Prostate gland (tissue), 2 donors: ENCODE results near the gene GALNT4. TPM values are rescaled to one million over a fixed set of nuclear protein-coding genes. Genes with fewer than 3 reads are reported as not detected.

ENCODE experiments used
- DNase-seq: peaks from one replicate; pipeline ENCODE4 v3.0.0-alpha.2; 2019; ENCODE audit warnings: low spot score
- H3K27ac ChIP-seq, 2 donors: fragments of 200-600 bp; sonication (generic); 2 replicates each; pipeline ENCODE4 v1.5.1; 2017 to 2019
- H3K27me3 ChIP-seq: fragments of 200-600 bp; sonication (generic); replicated peaks from 2 replicates; pipeline ENCODE4 v1.5.1; 2019; ENCODE audit not compliant: insufficient read depth
- H3K36me3 ChIP-seq, 2 donors: fragments of 200-600 bp; sonication (generic); 1 replicate in 1 of 2; 2 replicates in 1 of 2; pipeline versions ENCODE4 v1.5.1 to v1.8.1; 2017 to 2019
- H3K4me1 ChIP-seq: fragments of 200-600 bp; sonication (generic); replicated peaks from 2 replicates; pipeline ENCODE4 v1.5.1; 2019
- H3K4me3 ChIP-seq, 2 donors: fragments of 200-600 bp; sonication (generic); 2 replicates each; pipeline ENCODE4 v1.5.1; 2017 to 2019
- H3K9me3 ChIP-seq: fragments of 200-600 bp; sonication (generic); 2 replicates; pipeline ENCODE4 v1.5.1; 2017
- CTCF ChIP-seq, 4 experiments: fragments of 200-600 bp in 2 of 4; fragments of 450-650 bp in 2 of 4; sonication (generic) in 2 of 4; IDR thresholded peaks; 1 replicate in 3 of 4; 2 replicates in 1 of 4; pipeline ENCODE4 v1.5.1; 2016 to 2019; ENCODE audit warnings: antibody characterized with exemption in 4 of 4, mild to moderate bottlenecking in 2 of 4, moderate library complexity in 2 of 4
- POLR2A ChIP-seq: fragments of 450-650 bp; IDR thresholded peaks from one replicate; pipeline ENCODE4 v1.6.1; 2016; ENCODE audit warnings: antibody characterized with exemption, mild to moderate bottlenecking
- POLR2AphosphoS5 ChIP-seq: sonication (generic); formaldehyde crosslinking; IDR thresholded peaks from one replicate; pipeline ENCODE4 v1.6.1; 2017; ENCODE audit warnings: antibody characterized with exemption
- WGBS: methylation state at CpG from one replicate; pipeline ENCODE4 v1.1.5; 2018; 5-methylcytosine and 5-hydroxymethylcytosine counted together
- intact Hi-C: fragments of 100-400 bp; cut with DNase I; formaldehyde crosslinking; loops from one replicate; pipeline ENCODE4 v1.14.2; 2022
- total RNA-seq, 2 donors: library from RNA; depleted of rRNA; stranded (reverse); fragments of >200 nt; gene quantifications; one replicate each; pipeline ENCODE4 v1.1.0, GENCODE V29; 2016

The GALNT4 gene
- total RNA-seq, 2 donors from 2014 or later: 4.1 to 8.4 TPM

GRCh38 chr12:89492883-89493282, 31.7 kb downstream of the GALNT4 start:
- no peak for DNase-seq
- Histone ChIP-seq H3K4me1 (no peaks in the 10 kb centered on the region), H3K27me3 (no peaks in the 10 kb centered on the region), H3K9me3 (no peaks in the 10 kb centered on the region), H3K27ac (no peak overlapping the region), H3K4me3 (no peak overlapping the region), H3K36me3 (no peaks in the 10 kb centered on the region)
- TF ChIP-seq POLR2AphosphoS5 (no peak), CTCF (IDR thresholded peaks at IDR 0.05) (no peak), POLR2A (no peak)
- WGBS: 52% methylated on average over 5 of the region's 5 CpGs
- intact Hi-C loops: no loop called here

- no peak overlapping the region for H3K27ac ChIP-seq
- H3K27me3 ChIP-seq: no peaks in the 10 kb centered on the region
- intact Hi-C loops: no loop called here
- no peaks in the 10 kb centered on the region for H3K4me1 ChIP-seq
- H3K4me3 ChIP-seq: no peak overlapping the region
- DNase-seq: no peak
- TF ChIP-seq POLR2AphosphoS5 (no peak), CTCF (IDR thresholded peaks at IDR 0.05) (no peak), POLR2A (no peak)
- 94% methylated on average over 1 of the region's 1 CpG for WGBS
- H3K36me3 ChIP-seq: no peaks in the 10 kb centered on the region
- H3K9me3 ChIP-seq: no peaks in the 10 kb centered on the region
Observed at GRCh38 chr12:89490922-89491321, 33.7 kb downstream of the GALNT4 start.

GRCh38 chr12:89486264-89486663, 38.3 kb downstream of the GALNT4 start:
- intact Hi-C loops: no loop called here
- WGBS: 91% methylated on average over 2 of the region's 2 CpGs
- Histone ChIP-seq H3K27me3 (no peaks in the 10 kb centered on the region), H3K4me3 (no peak overlapping the region), H3K27ac (no peak overlapping the region), H3K4me1 (no peaks in the 10 kb centered on the region), H3K36me3 (no peaks in the 10 kb centered on the region), H3K9me3 (no peaks in the 10 kb centered on the region)
- no peak for TF ChIP-seq POLR2A
- TF ChIP-seq POLR2AphosphoS5: no peak
- TF ChIP-seq CTCF (IDR thresholded peaks at IDR 0.05): no peak
- DNase-seq: no peak

DNA sequence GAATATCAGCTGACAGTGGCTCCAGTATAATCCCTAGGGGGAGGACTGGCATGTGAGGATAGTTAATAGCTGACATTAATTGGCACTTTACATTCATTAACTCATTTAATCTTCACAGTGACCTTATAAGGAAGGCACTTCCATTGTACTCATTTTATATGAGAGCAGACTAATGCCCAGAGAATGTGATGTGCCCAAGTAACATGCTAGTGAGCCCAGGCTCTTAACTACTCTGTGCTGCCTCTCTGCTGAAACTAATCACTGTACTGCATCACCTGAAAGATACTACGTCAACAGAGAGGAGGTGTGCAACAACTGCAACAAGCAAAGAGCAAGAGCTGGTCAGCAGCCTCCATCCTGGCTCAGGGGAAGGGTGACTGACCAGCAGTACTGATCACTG, 40.1 kb downstream of the GALNT4 start:
- H3K36me3 ChIP-seq: no peaks in the 10 kb centered on the region
- no peak overlapping the region for H3K4me3 ChIP-seq
- H3K4me1 ChIP-seq: no peaks in the 10 kb centered on the region
- intact Hi-C loops: no loop called here
- no peak for DNase-seq
- WGBS: 84% methylated on average over 1 of the region's 1 CpG
- H3K27me3 ChIP-seq: no peaks in the 10 kb centered on the region
- H3K27ac ChIP-seq: no peak overlapping the region
- no peaks in the 10 kb centered on the region for H3K9me3 ChIP-seq
- TF ChIP-seq POLR2A (no peak), POLR2AphosphoS5 (no peak), CTCF (IDR thresholded peaks at IDR 0.05) (no peak)

DNA sequence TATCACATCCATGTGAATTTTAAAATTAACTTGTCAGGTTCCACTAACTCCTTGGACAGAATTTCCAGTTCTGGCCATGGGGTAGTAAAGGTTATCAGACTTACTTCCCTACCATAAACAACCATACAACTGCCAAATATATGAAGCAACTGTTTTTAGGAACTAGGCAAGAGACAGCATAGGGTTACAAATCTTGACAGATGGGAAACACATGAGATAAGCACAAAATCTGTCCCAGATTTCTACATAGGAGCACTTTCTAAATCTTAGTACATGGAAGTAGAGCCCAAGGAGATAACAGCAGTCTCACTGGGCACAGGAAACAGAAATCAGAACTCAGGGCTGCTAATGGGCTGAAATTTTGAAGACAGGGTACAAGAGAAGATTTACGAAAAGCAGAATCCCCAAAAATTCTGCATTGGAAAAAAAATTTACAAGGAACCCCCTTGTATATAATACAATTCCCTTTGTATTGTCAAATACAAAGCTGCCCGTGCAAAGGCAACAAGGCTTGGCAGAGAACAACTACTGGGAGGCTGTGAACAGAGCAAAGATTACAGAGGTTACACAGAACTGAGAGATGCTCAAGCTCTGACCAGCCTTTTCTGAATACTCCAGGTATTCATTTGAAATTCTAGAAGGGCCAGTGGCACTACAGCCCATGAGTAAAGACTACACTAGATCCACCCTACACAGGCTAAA, 43.2 kb downstream of the GALNT4 start:
- no peak overlapping the region for H3K4me3 ChIP-seq
- no peaks in the 10 kb centered on the region for H3K27me3 ChIP-seq
- H3K4me1 ChIP-seq: no peaks in the 10 kb centered on the region
- no peaks in the 10 kb centered on the region for H3K36me3 ChIP-seq
- intact Hi-C loops: no loop called here
- no peak for DNase-seq
- WGBS: 82% methylated on average over 2 of the region's 2 CpGs
- H3K27ac ChIP-seq: no peak overlapping the region
- H3K9me3 ChIP-seq: no peaks in the 10 kb centered on the region
- no peak for TF ChIP-seq CTCF (IDR thresholded peaks at IDR 0.05)
